Stimulated activated CD4-positive, alpha-beta T cell treated with anti-CD3 and anti-CD28 coated beads, Interleukin-2, amount 100 ng/mL, for 24 hours (primary cell): ENCODE data around the gene HIVEP3.

ENCODE experiments used
- DNase-seq, 2 donors: peaks; one replicate each; pipeline ENCODE4 v3.0.0-alpha.2; 2020

HIVEP3 gene

GRCh38 chr1:41660570-41661427 lies 257.9 kb downstream of the HIVEP3 start:
- DNase-seq: no peak

- no peak for DNase-seq
Observed at GRCh38 chr1:41659903-41660302, 258.8 kb downstream of the HIVEP3 start.

- no peak for DNase-seq
Observed at GRCh38 chr1:41659159-41659495, 259.6 kb downstream of the HIVEP3 start.

- DNase-seq: no peak
Observed at GRCh38 chr1:41658431-41659158, 260.1 kb downstream of the HIVEP3 start.

GRCh38 chr1:41657679-41658295 lies 260.9 kb downstream of the HIVEP3 start:
- no peak for DNase-seq

- DNase-seq: no peak
Observed at GRCh38 chr1:41656825-41657500, 261.8 kb downstream of the HIVEP3 start.

- DNase-seq: no peak
Observed at GRCh38 chr1:41656068-41656467, 262.7 kb downstream of the HIVEP3 start.

- DNase-seq: no peak
Observed at GRCh38 chr1:41655632-41656031, 263.1 kb downstream of the HIVEP3 start.

GRCh38 chr1:41653574-41653973 lies 265.1 kb downstream of the HIVEP3 start:
- DNase-seq: no peak

- DNase-seq: no peak
Observed at GRCh38 chr1:41652384-41653265, 266.1 kb downstream of the HIVEP3 start.

- DNase-seq: peak; percentile 39 to 57
Observed at GRCh38 chr1:41650028-41650880, 268.5 kb downstream of the HIVEP3 start.

GRCh38 chr1:41649396-41650027 lies 269.2 kb downstream of the HIVEP3 start:
- no peak for DNase-seq

GRCh38 chr1:41648844-41649243 lies 269.9 kb downstream of the HIVEP3 start:
- no peak for DNase-seq

GRCh38 chr1:41648230-41648629 lies 270.5 kb downstream of the HIVEP3 start:
- no peak for DNase-seq

- DNase-seq: no peak
Observed at GRCh38 chr1:41647221-41648135, 271.2 kb downstream of the HIVEP3 start.

GRCh38 chr1:41646186-41646585 lies 272.5 kb downstream of the HIVEP3 start:
- DNase-seq: no peak

- no peak for DNase-seq
Observed at GRCh38 chr1:41645062-41645461, 273.7 kb downstream of the HIVEP3 start.

- DNase-seq: no peak
Observed at GRCh38 chr1:41642922-41643821, 275.6 kb downstream of the HIVEP3 start.
